ENCODE results near the gene BOK. TPM values are rescaled to one million over a fixed set of nuclear protein-coding genes. Genes with fewer than 3 reads are reported as not detected.

The BOK gene
- total RNA-seq, 1 experiment from 2014 or later = 41.5 TPM

DNA sequence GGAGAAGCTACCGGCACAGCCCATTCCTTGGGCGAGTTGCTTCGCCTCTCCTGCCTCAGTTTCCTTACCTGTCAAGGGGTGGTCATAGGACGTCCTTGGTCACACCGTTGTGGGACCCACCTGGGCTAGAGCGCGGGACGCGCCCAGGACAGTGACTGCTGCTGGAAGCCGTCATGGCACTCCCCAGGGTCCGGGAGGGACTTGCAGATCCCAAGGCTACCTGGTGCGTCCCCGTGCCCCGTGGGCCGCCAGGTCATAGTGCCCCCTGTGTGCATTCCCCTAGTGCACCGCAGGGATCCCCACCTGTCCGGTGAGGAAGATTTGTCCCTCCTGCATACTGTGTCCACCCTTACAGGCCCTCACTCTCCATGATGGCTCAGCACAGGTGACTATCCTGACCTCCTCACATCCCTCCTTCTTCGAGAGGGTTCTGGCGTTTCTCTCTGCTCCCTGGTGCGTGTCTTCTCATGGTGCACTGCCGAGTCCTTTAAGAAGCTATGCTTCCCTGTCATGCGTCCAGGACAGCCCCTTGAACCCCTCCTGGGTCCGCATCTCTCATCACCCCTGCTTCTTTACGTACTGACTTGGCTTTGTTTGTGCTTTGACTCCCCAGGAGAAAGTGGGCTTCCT, 49.3 kb upstream of the BOK start:
- Histone ChIP-seq H3K4me1 (ENCODE audit: control insufficient read depth in 1 of 2, insufficient read depth in 2 of 2, low read length in 2 of 2) (peaks cover 12 to 24% of the 10 kb centered on the region in 2 experiments), H3K4me2 (ENCODE audit: low read length) (peak overlapping the region; percentile 95), H3K4me3 (replicated peaks in 1 of 2; ENCODE audit: low read depth in 1 of 2, low read length in 2 of 2) (peak overlapping the region; percentile 21 to 95), H4K20me1 (ENCODE audit: insufficient read depth) (no peaks in the 10 kb centered on the region), H3K36me3 (ENCODE audit: control insufficient read depth in 1 of 2, insufficient read depth in 2 of 2, low read length in 2 of 2) (no peaks in the 10 kb centered on the region; a peak in 1 of 4 replicates), H3K27ac (ENCODE audit: low read depth, low read length) (peak overlapping the region; percentile 45; the same call in 1 of the 2 replicates), H3K27me3 (ENCODE audit: insufficient read depth, low read length) (0 out of 2 replicates have a peak, but pooled peaks cover 3% of the 10 kb centered on the region), H2AFZ (ENCODE audit: low read depth, low read length, poor library complexity, severe bottlenecking) (no peak overlapping the region), H3K9me3 (ENCODE audit: control insufficient read depth in 1 of 2, insufficient read depth in 1 of 2, low read depth in 1 of 2, low read length in 2 of 2) (no peaks in the 10 kb centered on the region), H3K79me2 (ENCODE audit: insufficient read depth, low read length) (peaks cover 38% of the 10 kb centered on the region), H3K9ac (ENCODE audit: low read length) (no peak overlapping the region), H3K9me2 (ENCODE audit: insufficient read depth) (no peaks in the 10 kb centered on the region)
- RAD21 ChIA-PET (ENCODE audit: low non-redundant PET in 1 of 2, low total read pairs in 2 of 2, uncharacterized antibody in 2 of 2, unreplicated experiment in 2 of 2) = no interaction called here
- intact Hi-C loops (cut with micrococcal nuclease) = loop anchor here (5.0 kb wide), 2 partner anchors 128 to 152 kb away; partner anchors contain the start of genes ATG4B, FARP2 and THAP4
- POLR2A ChIA-PET = no interaction called here
- no TSS peak for BruUV-seq (replicated peaks)
- no peak for ATAC-seq
- no peak for DNase-seq (ENCODE audit: low read depth, low spot score)
- TF ChIP-seq EZH2 (IDR thresholded peaks at IDR 0.05) (no peak), YY1 (IDR thresholded peaks at IDR 0.05; ENCODE audit: extremely low read depth, insufficient replicate concordance, low read depth, low read length) (no peak), EGR1 (IDR thresholded peaks at IDR 0.05; ENCODE audit: low read depth) (no peak), SRF (IDR thresholded peaks at IDR 0.05; ENCODE audit: low read depth) (no peak), SIN3A (IDR thresholded peaks at IDR 0.05; ENCODE audit: low read depth) (no peak), RAD21 (IDR thresholded peaks at IDR 0.05; ENCODE audit: low read depth) (no peak), JUND (IDR thresholded peaks at IDR 0.05) (no peak), ZFX (IDR thresholded peaks at IDR 0.05) (no peak), SP1 (IDR thresholded peaks at IDR 0.05; ENCODE audit: low read depth) (no peak), EZH2phosphoT487 (IDR thresholded peaks at IDR 0.05; ENCODE audit: borderline replicate concordance) (no peak), POLR2AphosphoS5 (IDR thresholded peaks at IDR 0.05; ENCODE audit: low read depth, low read length) (no peak), TCF7L2 (IDR thresholded peaks at IDR 0.05; ENCODE audit: borderline replicate concordance, extremely low read depth, insufficient read depth, insufficient read length) (no peak), POLR2A (IDR thresholded peaks at IDR 0.05; ENCODE audit: borderline replicate concordance, extremely low read depth, insufficient read depth, insufficient read length) (no peak), ELF1 (IDR thresholded peaks at IDR 0.05; ENCODE audit: borderline replicate concordance, low read depth) (no peak), ZNF274 (IDR thresholded peaks at IDR 0.05; ENCODE audit: low read depth, low read length) (no peak)
- TF ChIP-seq, protein P1, sequence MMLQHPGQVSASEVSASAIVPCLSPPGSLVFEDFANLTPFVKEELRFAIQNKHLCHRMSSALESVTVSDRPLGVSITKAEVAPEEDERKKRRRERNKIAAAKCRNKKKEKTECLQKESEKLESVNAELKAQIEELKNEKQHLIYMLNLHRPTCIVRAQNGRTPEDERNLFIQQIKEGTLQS (IDR thresholded peaks at IDR 0.05) = no peak
- TF ChIP-seq, protein P2, sequence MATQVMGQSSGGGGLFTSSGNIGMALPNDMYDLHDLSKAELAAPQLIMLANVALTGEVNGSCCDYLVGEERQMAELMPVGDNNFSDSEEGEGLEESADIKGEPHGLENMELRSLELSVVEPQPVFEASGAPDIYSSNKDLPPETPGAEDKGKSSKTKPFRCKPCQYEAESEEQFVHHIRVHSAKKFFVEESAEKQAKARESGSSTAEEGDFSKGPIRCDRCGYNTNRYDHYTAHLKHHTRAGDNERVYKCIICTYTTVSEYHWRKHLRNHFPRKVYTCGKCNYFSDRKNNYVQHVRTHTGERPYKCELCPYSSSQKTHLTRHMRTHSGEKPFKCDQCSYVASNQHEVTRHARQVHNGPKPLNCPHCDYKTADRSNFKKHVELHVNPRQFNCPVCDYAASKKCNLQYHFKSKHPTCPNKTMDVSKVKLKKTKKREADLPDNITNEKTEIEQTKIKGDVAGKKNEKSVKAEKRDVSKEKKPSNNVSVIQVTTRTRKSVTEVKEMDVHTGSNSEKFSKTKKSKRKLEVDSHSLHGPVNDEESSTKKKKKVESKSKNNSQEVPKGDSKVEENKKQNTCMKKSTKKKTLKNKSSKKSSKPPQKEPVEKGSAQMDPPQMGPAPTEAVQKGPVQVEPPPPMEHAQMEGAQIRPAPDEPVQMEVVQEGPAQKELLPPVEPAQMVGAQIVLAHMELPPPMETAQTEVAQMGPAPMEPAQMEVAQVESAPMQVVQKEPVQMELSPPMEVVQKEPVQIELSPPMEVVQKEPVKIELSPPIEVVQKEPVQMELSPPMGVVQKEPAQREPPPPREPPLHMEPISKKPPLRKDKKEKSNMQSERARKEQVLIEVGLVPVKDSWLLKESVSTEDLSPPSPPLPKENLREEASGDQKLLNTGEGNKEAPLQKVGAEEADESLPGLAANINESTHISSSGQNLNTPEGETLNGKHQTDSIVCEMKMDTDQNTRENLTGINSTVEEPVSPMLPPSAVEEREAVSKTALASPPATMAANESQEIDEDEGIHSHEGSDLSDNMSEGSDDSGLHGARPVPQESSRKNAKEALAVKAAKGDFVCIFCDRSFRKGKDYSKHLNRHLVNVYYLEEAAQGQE (IDR thresholded peaks at IDR 0.05; ENCODE audit: low read depth) = no peak
- TF ChIP-seq, protein P3, sequence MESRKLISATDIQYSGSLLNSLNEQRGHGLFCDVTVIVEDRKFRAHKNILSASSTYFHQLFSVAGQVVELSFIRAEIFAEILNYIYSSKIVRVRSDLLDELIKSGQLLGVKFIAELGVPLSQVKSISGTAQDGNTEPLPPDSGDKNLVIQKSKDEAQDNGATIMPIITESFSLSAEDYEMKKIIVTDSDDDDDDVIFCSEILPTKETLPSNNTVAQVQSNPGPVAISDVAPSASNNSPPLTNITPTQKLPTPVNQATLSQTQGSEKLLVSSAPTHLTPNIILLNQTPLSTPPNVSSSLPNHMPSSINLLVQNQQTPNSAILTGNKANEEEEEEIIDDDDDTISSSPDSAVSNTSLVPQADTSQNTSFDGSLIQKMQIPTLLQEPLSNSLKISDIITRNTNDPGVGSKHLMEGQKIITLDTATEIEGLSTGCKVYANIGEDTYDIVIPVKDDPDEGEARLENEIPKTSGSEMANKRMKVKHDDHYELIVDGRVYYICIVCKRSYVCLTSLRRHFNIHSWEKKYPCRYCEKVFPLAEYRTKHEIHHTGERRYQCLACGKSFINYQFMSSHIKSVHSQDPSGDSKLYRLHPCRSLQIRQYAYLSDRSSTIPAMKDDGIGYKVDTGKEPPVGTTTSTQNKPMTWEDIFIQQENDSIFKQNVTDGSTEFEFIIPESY (IDR thresholded peaks at IDR 0.05; ENCODE audit: extremely low read depth, insufficient replicate concordance, low read length) = no peak
- TF ChIP-seq, protein P4, sequence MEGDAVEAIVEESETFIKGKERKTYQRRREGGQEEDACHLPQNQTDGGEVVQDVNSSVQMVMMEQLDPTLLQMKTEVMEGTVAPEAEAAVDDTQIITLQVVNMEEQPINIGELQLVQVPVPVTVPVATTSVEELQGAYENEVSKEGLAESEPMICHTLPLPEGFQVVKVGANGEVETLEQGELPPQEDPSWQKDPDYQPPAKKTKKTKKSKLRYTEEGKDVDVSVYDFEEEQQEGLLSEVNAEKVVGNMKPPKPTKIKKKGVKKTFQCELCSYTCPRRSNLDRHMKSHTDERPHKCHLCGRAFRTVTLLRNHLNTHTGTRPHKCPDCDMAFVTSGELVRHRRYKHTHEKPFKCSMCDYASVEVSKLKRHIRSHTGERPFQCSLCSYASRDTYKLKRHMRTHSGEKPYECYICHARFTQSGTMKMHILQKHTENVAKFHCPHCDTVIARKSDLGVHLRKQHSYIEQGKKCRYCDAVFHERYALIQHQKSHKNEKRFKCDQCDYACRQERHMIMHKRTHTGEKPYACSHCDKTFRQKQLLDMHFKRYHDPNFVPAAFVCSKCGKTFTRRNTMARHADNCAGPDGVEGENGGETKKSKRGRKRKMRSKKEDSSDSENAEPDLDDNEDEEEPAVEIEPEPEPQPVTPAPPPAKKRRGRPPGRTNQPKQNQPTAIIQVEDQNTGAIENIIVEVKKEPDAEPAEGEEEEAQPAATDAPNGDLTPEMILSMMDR (IDR thresholded peaks at IDR 0.05 in 2 of 3, conservative IDR thresholded peaks at IDR 0.05 in 1 of 3; ENCODE audit: borderline replicate concordance in 1 of 3, insufficient read depth in 1 of 3, low read depth in 2 of 3, low read length in 2 of 3) = no peak
- TF ChIP-seq, protein P5, sequence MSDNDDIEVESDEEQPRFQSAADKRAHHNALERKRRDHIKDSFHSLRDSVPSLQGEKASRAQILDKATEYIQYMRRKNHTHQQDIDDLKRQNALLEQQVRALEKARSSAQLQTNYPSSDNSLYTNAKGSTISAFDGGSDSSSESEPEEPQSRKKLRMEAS (IDR thresholded peaks at IDR 0.05) = no peak
- CTCF ChIA-PET = no interaction called here

All from HCT116 (cell line).